Panc1 (cell line): ENCODE results near the gene ALDH1L2. TPM values are rescaled to one million over a fixed set of nuclear protein-coding genes. Genes with fewer than 3 reads are reported as not detected.

Experiments
- ATAC-seq: fragments of 200-7000 bp; cut with Tn5 transposase; 2 replicates; pipeline ENCODE4 v1.9.1; 2020; ENCODE audit warnings: mild to moderate bottlenecking, moderate library complexity
- BruUV-seq: library from RNA; stranded (reverse); fragments of 400-500 nt; replicated peaks from 2 replicates; lab custom pipeline; 2021; lab: Mats Ljungman, UMichigan
- CTCF ChIA-PET: fragments of 300-600 bp; sonication (Branson Sonifier 250); formaldehyde crosslinking; loops from one replicate; lab custom pipeline; 2022; ENCODE audit warnings: antibody characterized with exemption; lab: Charles Lee
- POLR2A ChIA-PET: fragments of 300-600 bp; sonication (Branson Sonifier 250); formaldehyde crosslinking; loops from one replicate; lab custom pipeline; 2022; ENCODE audit warnings: antibody characterized with exemption; lab: Charles Lee
- DNase-seq: peaks from one replicate; pipeline ENCODE4 v3.0.0-alpha.2; 2010; ENCODE audit warnings: low read depth, low spot score
- H3K27ac ChIP-seq: 2 replicates; pipeline ENCODE4 v1.5.1; 2011; ENCODE audit warnings: mild to moderate bottlenecking, low read length, inconsistent platforms
- H3K27me3 ChIP-seq: fragments of 200-500 bp; sonication (Bioruptor generic); 2 replicates; pipeline ENCODE4 v1.6.0; 2014; ENCODE audit warnings: low read length, inconsistent platforms; ENCODE audit not compliant: control insufficient read depth, insufficient read depth
- H3K36me3 ChIP-seq: fragments of 200-500 bp; sonication (Bioruptor generic); 2 replicates; pipeline ENCODE4 v1.5.1; 2014; ENCODE audit warnings: inconsistent platforms, mild to moderate bottlenecking, low read length, moderate library complexity; ENCODE audit not compliant: control insufficient read depth, insufficient read depth
- H3K4me1 ChIP-seq: 2 replicates; pipeline ENCODE4 v1.5.1; 2011; ENCODE audit warnings: inconsistent platforms, mild to moderate bottlenecking, low read length, moderate library complexity; ENCODE audit not compliant: control insufficient read depth, insufficient read depth
- H3K4me3 ChIP-seq, 2 experiments: 2 replicates each; pipeline ENCODE4 v1.5.1; 2011 to 2012; ENCODE audit warnings: low read depth in 2 of 2, low read length in 2 of 2, mild to moderate bottlenecking in 2 of 2, inconsistent platforms in 1 of 2, moderate library complexity in 1 of 2
- H3K9me3 ChIP-seq: fragments of 200-500 bp; sonication (Bioruptor generic); 2 replicates; pipeline ENCODE4 v1.5.1; 2014; ENCODE audit warnings: low read depth, mild to moderate bottlenecking, inconsistent platforms, low read length, moderate library complexity; ENCODE audit not compliant: control insufficient read depth, insufficient read depth
- CTCF ChIP-seq: fragments of 450-650 bp; IDR thresholded peaks from 2 replicates; pipeline ENCODE4 v1.5.1; 2017; ENCODE audit warnings: mild to moderate bottlenecking
- POLR2AphosphoS5 ChIP-seq: IDR thresholded peaks from 2 replicates; pipeline ENCODE4 v1.6.1; 2012; ENCODE audit warnings: mild to moderate bottlenecking, low read depth, low read length, moderate library complexity
- SIN3A ChIP-seq: IDR thresholded peaks from 2 replicates; pipeline ENCODE4 v1.6.1; 2012; ENCODE audit warnings: low read depth, mild to moderate bottlenecking, low read length, moderate library complexity, borderline replicate concordance; ENCODE audit not compliant: insufficient read depth
- TCF7L2 ChIP-seq: IDR thresholded peaks from 2 replicates; pipeline ENCODE4 v1.6.1; 2011; ENCODE audit warnings: mild to moderate bottlenecking, low read depth, low read length, inconsistent platforms
- in situ Hi-C: cut with HindIII; loops from 2 replicates; pipeline ENCODE4 v1.10.0; 2016; ENCODE audit warnings: low sequenced_read_pairs, low pct_unique_long_range_greater_than_20kb
- intact Hi-C: fragments of 100-400 bp; cut with micrococcal nuclease; formaldehyde crosslinking; loops from one replicate; pipeline ENCODE4 v1.10.0; 2022; ENCODE audit not compliant: unreplicated experiment
- total RNA-seq: library from RNA; stranded (reverse); gene quantifications from one replicate; pipeline ENCODE4 v1.2.1, GENCODE V29; 2021; ENCODE audit not compliant: unreplicated experiment
- TF ChIP-seq, protein P1 (sequence below), 2 experiments: IDR thresholded peaks; 2 replicates each; pipeline ENCODE4 v1.6.1; 2011 to 2012; ENCODE audit warnings: low read depth in 2 of 2, control low read depth in 1 of 2, low read length in 1 of 2, mild to moderate bottlenecking in 1 of 2, moderate library complexity in 1 of 2; ENCODE audit not compliant: insufficient read depth in 1 of 2

The ALDH1L2 gene
- total RNA-seq, 1 experiment from 2014 or later: 2.2 TPM

- intact Hi-C loops: no loop called here
These were observed 32.7 kb upstream of the ALDH1L2 start for GRCh38 chr12:105116969-105117368.

GRCh38 chr12:105113094-105113493 lies 28.8 kb upstream of the ALDH1L2 start:
- no TSS peak for BruUV-seq
- Histone ChIP-seq H3K4me1 (peaks cover 2% of the 10 kb centered on the region; the same call in 1 of the 2 replicates), H3K27me3 (no peaks in the 10 kb centered on the region), H3K36me3 (peaks cover 48% of the 10 kb centered on the region), H3K4me3 (no peak overlapping the region), H3K27ac (no peak overlapping the region), H3K9me3 (no peaks in the 10 kb centered on the region)
- no peak for DNase-seq
- CTCF ChIA-PET: no interaction called here
- in situ Hi-C loops (no loop called here), intact Hi-C loops (no loop called here)
- POLR2A ChIA-PET: no interaction called here
- no peak for ATAC-seq
- TF ChIP-seq TCF7L2 (no peak), POLR2AphosphoS5 (no peak), CTCF (no peak), SIN3A (no peak)
- TF ChIP-seq, protein P1, sequence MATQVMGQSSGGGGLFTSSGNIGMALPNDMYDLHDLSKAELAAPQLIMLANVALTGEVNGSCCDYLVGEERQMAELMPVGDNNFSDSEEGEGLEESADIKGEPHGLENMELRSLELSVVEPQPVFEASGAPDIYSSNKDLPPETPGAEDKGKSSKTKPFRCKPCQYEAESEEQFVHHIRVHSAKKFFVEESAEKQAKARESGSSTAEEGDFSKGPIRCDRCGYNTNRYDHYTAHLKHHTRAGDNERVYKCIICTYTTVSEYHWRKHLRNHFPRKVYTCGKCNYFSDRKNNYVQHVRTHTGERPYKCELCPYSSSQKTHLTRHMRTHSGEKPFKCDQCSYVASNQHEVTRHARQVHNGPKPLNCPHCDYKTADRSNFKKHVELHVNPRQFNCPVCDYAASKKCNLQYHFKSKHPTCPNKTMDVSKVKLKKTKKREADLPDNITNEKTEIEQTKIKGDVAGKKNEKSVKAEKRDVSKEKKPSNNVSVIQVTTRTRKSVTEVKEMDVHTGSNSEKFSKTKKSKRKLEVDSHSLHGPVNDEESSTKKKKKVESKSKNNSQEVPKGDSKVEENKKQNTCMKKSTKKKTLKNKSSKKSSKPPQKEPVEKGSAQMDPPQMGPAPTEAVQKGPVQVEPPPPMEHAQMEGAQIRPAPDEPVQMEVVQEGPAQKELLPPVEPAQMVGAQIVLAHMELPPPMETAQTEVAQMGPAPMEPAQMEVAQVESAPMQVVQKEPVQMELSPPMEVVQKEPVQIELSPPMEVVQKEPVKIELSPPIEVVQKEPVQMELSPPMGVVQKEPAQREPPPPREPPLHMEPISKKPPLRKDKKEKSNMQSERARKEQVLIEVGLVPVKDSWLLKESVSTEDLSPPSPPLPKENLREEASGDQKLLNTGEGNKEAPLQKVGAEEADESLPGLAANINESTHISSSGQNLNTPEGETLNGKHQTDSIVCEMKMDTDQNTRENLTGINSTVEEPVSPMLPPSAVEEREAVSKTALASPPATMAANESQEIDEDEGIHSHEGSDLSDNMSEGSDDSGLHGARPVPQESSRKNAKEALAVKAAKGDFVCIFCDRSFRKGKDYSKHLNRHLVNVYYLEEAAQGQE (IDR thresholded peaks at IDR 0.05; ENCODE audit: insufficient read depth in 1 of 2, low read depth in 2 of 2, low read length in 1 of 2): no peak

More at GRCh38 chr12:105116969-105117368, 32.7 kb upstream of the ALDH1L2 start:
- in situ Hi-C loops: no loop called here
- H3K36me3 ChIP-seq: peaks cover 70% of the 10 kb centered on the region
- H3K27me3 ChIP-seq: no peaks in the 10 kb centered on the region
- H3K27ac ChIP-seq: no peak overlapping the region
- H3K9me3 ChIP-seq: no peaks in the 10 kb centered on the region
- ChIA-PET POLR2A (no interaction called here), CTCF (no interaction called here)
- ATAC-seq (no peak), DNase-seq (no peak)
- no peak overlapping the region for H3K4me3 ChIP-seq
- TF ChIP-seq CTCF (no peak), SIN3A (no peak), TCF7L2 (no peak), POLR2AphosphoS5 (no peak)
- TF ChIP-seq, protein P1 (IDR thresholded peaks at IDR 0.05; ENCODE audit: insufficient read depth in 1 of 2, low read depth in 2 of 2, low read length in 1 of 2): no peak
- no peaks in the 10 kb centered on the region for H3K4me1 ChIP-seq
- BruUV-seq: no TSS peak
